ENCODE results near the gene LTB4R2. TPM values are rescaled to one million over a fixed set of nuclear protein-coding genes. Genes with fewer than 3 reads are reported as not detected.
A peak's percentile ranks its signal among the peaks of the same experiment; 100 is the strongest.

LTB4R2 gene
- total RNA-seq: 6.4 TPM
- long read RNA-seq, partial matches to known transcripts: 0 of 2 reads
- long read RNA-seq, other reads (novel, unspliced or antisense): 0 of 2 reads

- H3K9me3 ChIP-seq: no peaks in the 10 kb centered on the region
- H3K4me3 ChIP-seq: peak within 1 kb of the TSS; percentile 58
- no peak for ATAC-seq
- peaks cover 55% of the 10 kb centered on the region for H3K4me1 ChIP-seq
- no peak for DNase-seq
- no peaks in the 10 kb centered on the region for H3K27me3 ChIP-seq
- peaks cover 27% of the 10 kb centered on the region for H3K36me3 ChIP-seq
- H3K27ac ChIP-seq: peak within 1 kb of the TSS; percentile 90
- no peak for TF ChIP-seq CTCF (IDR thresholded peaks at IDR 0.05)
- intact Hi-C loops (cut with DNase I): no loop called here
These were observed at the start of gene LTB4R2 for GRCh38 chr14:24309538-24310264. LTB4R2 (plus strand) TSS chr14:24310140; CDS start chr14:24310665, 525 bp downstream.

GRCh38 chr14:24260780-24261157 is 49.2 kb upstream of the LTB4R2 start:
- no peak overlapping the region for H3K27ac ChIP-seq
- ATAC-seq: no peak
- H3K4me1 ChIP-seq: peaks cover 5% of the 10 kb centered on the region
- H3K36me3 ChIP-seq: peaks cover 10% of the 10 kb centered on the region
- no peaks in the 10 kb centered on the region for H3K9me3 ChIP-seq
- intact Hi-C loops (cut with DNase I): no loop called here
- H3K4me3 ChIP-seq: no peak overlapping the region
- no peak for DNase-seq
- no peak for TF ChIP-seq CTCF (IDR thresholded peaks at IDR 0.05)
- H3K27me3 ChIP-seq: no peaks in the 10 kb centered on the region

- TF ChIP-seq CTCF (IDR thresholded peaks at IDR 0.05): no peak
- no peaks in the 10 kb centered on the region for H3K27me3 ChIP-seq
- peaks cover 15% of the 10 kb centered on the region for H3K36me3 ChIP-seq
- no peaks in the 10 kb centered on the region for H3K9me3 ChIP-seq
- intact Hi-C loops (cut with DNase I): no loop called here
- H3K27ac ChIP-seq: no peak overlapping the region
- H3K4me3 ChIP-seq: no peak overlapping the region
- DNase-seq (no peak), ATAC-seq (no peak)
- peaks cover 5% of the 10 kb centered on the region for H3K4me1 ChIP-seq
These were observed 48.5 kb upstream of the LTB4R2 start for GRCh38 chr14:24261256-24261968.

- H3K36me3 ChIP-seq: peaks cover 20% of the 10 kb centered on the region
- DNase-seq: no peak
- intact Hi-C loops (cut with DNase I): no loop called here
These were observed 48.0 kb upstream of the LTB4R2 start for GRCh38 chr14:24261969-24262327.

More at GRCh38 chr14:24261969-24262327, 48.0 kb upstream of the LTB4R2 start:
- Histone ChIP-seq H3K27me3 (no peaks in the 10 kb centered on the region), H3K9me3 (no peaks in the 10 kb centered on the region), H3K4me3 (no peak overlapping the region), H3K4me1 (peaks cover 5% of the 10 kb centered on the region), H3K27ac (no peak overlapping the region)
- no peak for ATAC-seq
- no peak for TF ChIP-seq CTCF (IDR thresholded peaks at IDR 0.05)

Data from upper lobe of right lung (tissue), 1 donor.